Measurements from ENCODE around the gene NOS1AP. TPM values are rescaled to one million over a fixed set of nuclear protein-coding genes. Genes with fewer than 3 reads are reported as not detected.
"Not testable (repeated sequence)": the region's sequence is repeated elsewhere in the genome, so short reads cannot be mapped to it uniquely, and the experiment has no call there.

The NOS1AP gene
- total RNA-seq, 2 experiments from 2014 or later: 0.18 TPM

DNA sequence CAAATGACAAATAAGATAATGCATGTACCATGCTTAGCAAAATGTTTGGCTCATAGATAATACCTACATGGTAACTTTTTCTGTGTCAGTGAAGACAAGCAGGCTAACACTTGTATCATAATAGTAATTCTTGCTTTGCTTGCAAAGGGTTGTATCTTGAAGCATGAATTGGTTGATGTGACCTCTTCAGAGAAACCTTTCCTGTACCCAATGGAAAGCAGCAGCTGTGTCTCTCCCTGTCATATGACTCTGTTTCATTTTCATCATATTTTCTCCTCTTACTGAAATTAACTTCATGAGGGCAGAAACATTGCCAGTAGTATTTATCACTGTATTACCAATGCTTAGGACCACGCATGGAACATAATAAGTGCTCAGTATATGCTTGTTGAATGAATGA is 338.0 kb downstream of the NOS1AP start:
- Mint-ChIP-seq H3K4me3 (no peak overlapping the region), H3K27ac (no peak overlapping the region), H3K27me3 (peaks cover 11% of the 10 kb centered on the region), H3K9me3 (no peaks in the 10 kb centered on the region), H3K36me3 (ENCODE audit: low read depth) (no peaks in the 10 kb centered on the region), H3K4me1 (ENCODE audit: low read depth) (no peaks in the 10 kb centered on the region)
- ATAC-seq: no peak
- intact Hi-C loops (cut with micrococcal nuclease): no loop called here
- TF ChIP-seq, protein P1, sequence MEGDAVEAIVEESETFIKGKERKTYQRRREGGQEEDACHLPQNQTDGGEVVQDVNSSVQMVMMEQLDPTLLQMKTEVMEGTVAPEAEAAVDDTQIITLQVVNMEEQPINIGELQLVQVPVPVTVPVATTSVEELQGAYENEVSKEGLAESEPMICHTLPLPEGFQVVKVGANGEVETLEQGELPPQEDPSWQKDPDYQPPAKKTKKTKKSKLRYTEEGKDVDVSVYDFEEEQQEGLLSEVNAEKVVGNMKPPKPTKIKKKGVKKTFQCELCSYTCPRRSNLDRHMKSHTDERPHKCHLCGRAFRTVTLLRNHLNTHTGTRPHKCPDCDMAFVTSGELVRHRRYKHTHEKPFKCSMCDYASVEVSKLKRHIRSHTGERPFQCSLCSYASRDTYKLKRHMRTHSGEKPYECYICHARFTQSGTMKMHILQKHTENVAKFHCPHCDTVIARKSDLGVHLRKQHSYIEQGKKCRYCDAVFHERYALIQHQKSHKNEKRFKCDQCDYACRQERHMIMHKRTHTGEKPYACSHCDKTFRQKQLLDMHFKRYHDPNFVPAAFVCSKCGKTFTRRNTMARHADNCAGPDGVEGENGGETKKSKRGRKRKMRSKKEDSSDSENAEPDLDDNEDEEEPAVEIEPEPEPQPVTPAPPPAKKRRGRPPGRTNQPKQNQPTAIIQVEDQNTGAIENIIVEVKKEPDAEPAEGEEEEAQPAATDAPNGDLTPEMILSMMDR (IDR thresholded peaks at IDR 0.05): no peak
- DNase-seq: no peak
- ChIA-PET CTCF (interaction anchor here (0.6 to 0.7 kb wide), 3 partner anchors 15 to 187 kb away, joined by 3 read pairs; no protein-coding TSS in a partner anchor), POLR2A (interaction anchor here (0.6 kb wide), 1 partner anchor 79 kb away, joined by 3 read pairs; no protein-coding TSS in a partner anchor)

DNA sequence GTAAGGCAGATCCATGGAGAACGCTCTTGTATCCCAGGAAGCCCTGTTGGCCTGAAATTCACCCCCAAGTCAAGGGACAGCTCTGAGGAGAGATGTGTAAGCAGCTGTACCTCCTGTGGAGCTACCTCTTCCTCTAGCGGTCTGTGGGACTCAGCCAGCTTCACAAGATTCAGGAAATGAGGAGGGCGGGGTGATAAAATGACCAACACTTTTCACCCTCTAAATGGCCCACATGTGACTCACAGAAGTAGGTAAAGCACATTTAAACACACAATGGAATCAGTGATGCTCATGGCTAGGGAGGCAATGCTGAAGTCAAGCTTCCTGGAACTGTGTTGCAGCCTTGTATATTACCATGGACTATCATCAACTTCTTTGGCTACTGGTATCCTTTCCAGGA is 342.5 kb downstream of the NOS1AP start, which contains the start of gene SH2D1B:
Gene SH2D1B (minus strand): TSS at position 135 of the 400 bp plus-strand sequence. CDS start 120 bp downstream, at position 15.
- ChIA-PET CTCF (no interaction called here), POLR2A (no interaction called here)
- TF ChIP-seq, protein P1 (IDR thresholded peaks at IDR 0.05): no peak
- Mint-ChIP-seq H3K36me3 (ENCODE audit: low read depth) (no peaks in the 10 kb centered on the region), H3K27me3 (peaks cover 19% of the 10 kb centered on the region), H3K4me3 (no peak within 1 kb of the TSS), H3K9me3 (no peaks in the 10 kb centered on the region), H3K4me1 (ENCODE audit: low read depth) (no peaks in the 10 kb centered on the region), H3K27ac (no peak within 1 kb of the TSS)
- intact Hi-C loops (cut with micrococcal nuclease): no loop called here
- DNase-seq: no peak
- ATAC-seq: no peak

DNA sequence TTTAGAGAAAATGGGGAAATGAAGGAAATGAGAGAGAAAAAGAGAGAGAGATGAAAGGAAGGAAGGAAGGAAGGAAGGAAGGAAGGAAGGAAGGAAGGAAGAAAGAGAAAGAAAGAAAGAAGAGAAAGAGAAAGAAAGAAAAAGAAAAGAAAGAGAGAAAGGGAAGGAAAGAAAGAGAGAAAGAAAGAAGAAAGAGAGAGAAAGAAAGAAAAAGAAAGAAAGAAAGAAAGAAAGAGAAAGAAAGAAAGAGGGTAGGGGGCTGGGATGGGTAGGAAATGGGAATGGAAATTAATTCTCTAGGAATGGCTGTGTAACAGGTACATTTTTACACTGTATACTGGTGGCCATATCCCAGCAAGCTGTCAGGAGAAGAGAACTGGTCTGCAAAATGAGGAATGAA is 346.7 kb downstream of the NOS1AP start:
- Mint-ChIP-seq H3K27me3 (peaks cover 21% of the 10 kb centered on the region), H3K27ac (no peak overlapping the region), H3K9me3 (no peaks in the 10 kb centered on the region), H3K4me1 (ENCODE audit: low read depth) (no peaks in the 10 kb centered on the region), H3K4me3 (no peak overlapping the region), H3K36me3 (ENCODE audit: low read depth) (no peaks in the 10 kb centered on the region)
- ATAC-seq: no peak
- intact Hi-C loops (cut with micrococcal nuclease): no loop called here
- ChIA-PET POLR2A (no interaction called here), CTCF (no interaction called here)
- DNase-seq: no peak
- TF ChIP-seq, protein P1 (IDR thresholded peaks at IDR 0.05): no peak

DNA sequence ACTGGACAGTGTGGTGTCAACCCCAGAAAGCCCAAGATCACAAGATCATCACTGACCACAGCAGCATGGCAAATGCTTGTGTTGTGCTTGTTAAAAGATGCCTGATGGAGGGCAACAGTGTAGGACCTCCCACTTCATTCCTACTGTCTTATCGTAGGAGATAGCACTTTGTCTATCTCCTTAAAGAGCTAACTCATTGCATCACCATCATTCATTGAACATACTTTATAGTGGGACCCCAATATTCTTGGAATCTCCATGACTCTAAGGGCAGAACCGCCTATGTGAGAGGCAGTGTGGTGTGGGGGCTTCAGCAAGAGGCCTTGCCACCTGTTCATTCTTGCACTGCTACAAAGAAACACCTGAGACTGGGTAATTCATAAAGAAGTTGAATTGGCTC is 347.4 kb downstream of the NOS1AP start:
- H3K27ac Mint-ChIP-seq: no peak overlapping the region
- ChIA-PET POLR2A (no interaction called here), CTCF (no interaction called here)
- no peaks in the 10 kb centered on the region for H3K36me3 Mint-ChIP-seq (ENCODE audit: low read depth)
- TF ChIP-seq, protein P1 (IDR thresholded peaks at IDR 0.05): no peak
- ATAC-seq: no peak
- H3K4me3 Mint-ChIP-seq: no peak overlapping the region
- intact Hi-C loops (cut with micrococcal nuclease): no loop called here
- H3K9me3 Mint-ChIP-seq: no peaks in the 10 kb centered on the region
- DNase-seq: no peak
- no peaks in the 10 kb centered on the region for H3K4me1 Mint-ChIP-seq (ENCODE audit: low read depth)
- H3K27me3 Mint-ChIP-seq: peaks cover 22% of the 10 kb centered on the region

DNA sequence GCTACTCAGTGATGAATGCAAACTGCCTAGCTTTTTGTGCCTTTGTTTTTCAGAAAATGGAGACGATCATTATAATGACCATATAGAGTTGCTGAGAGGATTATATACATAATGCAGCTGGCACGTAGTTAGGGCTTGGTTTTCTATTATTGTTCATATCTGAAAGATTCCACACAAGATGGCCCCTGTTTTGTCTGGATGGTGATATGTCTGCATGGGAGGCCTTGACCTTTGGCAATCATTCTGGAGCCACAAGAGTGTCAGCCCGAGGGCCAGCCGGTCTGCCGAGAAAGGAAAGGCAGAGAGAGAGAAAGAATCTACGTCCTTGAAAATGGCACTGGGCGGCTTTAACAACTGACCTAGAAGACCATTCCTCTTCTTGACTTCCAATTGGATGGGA is 348.2 kb downstream of the NOS1AP start:
- peaks cover 20% of the 10 kb centered on the region for H3K27me3 Mint-ChIP-seq
- ATAC-seq (no peak), DNase-seq (no peak)
- ChIA-PET POLR2A (interaction anchor here (1.0 kb wide), 1 partner anchor 30 kb away, joined by 3 read pairs; no protein-coding TSS in a partner anchor), CTCF (no interaction called here)
- no peak overlapping the region for H3K27ac Mint-ChIP-seq
- no peak overlapping the region for H3K4me3 Mint-ChIP-seq
- intact Hi-C loops (cut with micrococcal nuclease): no loop called here
- TF ChIP-seq, protein P1 (IDR thresholded peaks at IDR 0.05): no peak
- no peaks in the 10 kb centered on the region for H3K9me3 Mint-ChIP-seq
- H3K36me3 Mint-ChIP-seq (ENCODE audit: low read depth): no peaks in the 10 kb centered on the region
- no peaks in the 10 kb centered on the region for H3K4me1 Mint-ChIP-seq (ENCODE audit: low read depth)

DNA sequence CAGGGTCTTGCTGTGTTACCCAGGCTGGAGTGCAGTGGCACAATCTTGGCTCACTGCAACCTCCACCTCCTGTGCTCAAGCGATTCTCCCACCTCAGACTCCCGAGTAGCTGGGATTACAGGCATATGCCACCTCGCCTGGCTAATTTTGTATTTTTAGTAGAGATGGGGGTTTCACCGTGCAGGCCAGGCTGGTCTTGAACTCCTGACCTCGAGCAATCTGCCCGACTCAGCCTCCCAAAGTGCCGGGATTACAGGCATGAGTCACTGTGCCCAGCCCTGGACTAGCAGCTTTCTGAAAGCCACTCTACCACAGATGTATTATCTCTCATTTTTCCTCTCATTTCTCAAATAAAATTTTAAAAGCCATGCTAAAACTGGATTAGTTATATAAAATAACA is 349.1 kb downstream of the NOS1AP start:
- ATAC-seq; CTCF ChIA-PET; H3K9me3 Mint-ChIP-seq; H3K4me3 Mint-ChIP-seq; intact Hi-C loops (cut with micrococcal nuclease); H3K36me3 Mint-ChIP-seq (ENCODE audit: low read depth); H3K27ac Mint-ChIP-seq; DNase-seq; H3K4me1 Mint-ChIP-seq (ENCODE audit: low read depth): not testable (repeated sequence)
- POLR2A ChIA-PET: interaction anchor here (1.0 kb wide), 1 partner anchor 31 kb away, joined by 3 read pairs; no protein-coding TSS in a partner anchor
- peaks cover 20% of the 10 kb centered on the region for H3K27me3 Mint-ChIP-seq

DNA sequence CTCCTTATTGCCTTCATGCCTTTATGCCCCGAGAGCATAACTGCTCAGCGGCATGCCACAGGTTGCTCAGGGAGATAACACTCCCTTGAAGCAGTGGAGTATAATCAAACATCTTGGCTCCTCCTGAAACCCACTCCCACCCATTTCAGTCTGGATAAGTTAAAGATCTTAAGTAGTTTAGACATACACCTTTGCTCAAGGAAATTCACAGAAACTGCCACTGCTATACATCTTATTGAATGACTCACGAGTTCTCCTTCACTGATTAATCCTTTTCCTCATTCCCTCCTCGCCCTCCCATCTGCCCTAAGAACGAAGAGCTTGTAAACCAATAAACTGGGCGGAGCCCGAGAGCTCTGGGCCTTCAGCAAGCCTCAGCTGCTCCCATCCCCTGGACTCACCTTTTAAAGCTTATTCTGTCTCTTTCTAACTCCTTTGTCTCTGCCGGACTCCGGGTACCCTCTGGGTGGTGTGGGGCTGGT is 350.0 kb downstream of the NOS1AP start:
- POLR2A ChIA-PET; H3K36me3 Mint-ChIP-seq (ENCODE audit: low read depth); H3K4me1 Mint-ChIP-seq (ENCODE audit: low read depth); DNase-seq; H3K9me3 Mint-ChIP-seq; intact Hi-C loops (cut with micrococcal nuclease); H3K4me3 Mint-ChIP-seq; H3K27ac Mint-ChIP-seq; ATAC-seq; CTCF ChIA-PET: not testable (repeated sequence)
- H3K27me3 Mint-ChIP-seq: peaks cover 24% of the 10 kb centered on the region

Measured in activated CD8-positive, alpha-beta T cell treated with anti-CD3 and anti-CD28 coated beads for 36 hours (primary cell).